Gastroesophageal sphincter (tissue), 3 donors: Measurements from ENCODE around the gene SLC8A1.

Experiments used
- CTCF ChIP-seq, 4 experiments: fragments of 200-600 bp in 2 of 4; fragments of 450-650 bp in 2 of 4; sonication (generic) in 1 of 4; IDR thresholded peaks; one replicate each; pipeline ENCODE4 v1.5.1; 2017 to 2019; ENCODE audit warnings: antibody characterized with exemption in 4 of 4, mild to moderate bottlenecking in 2 of 4, moderate library complexity in 2 of 4
- EP300 ChIP-seq: sonication (generic); formaldehyde crosslinking; IDR thresholded peaks from one replicate; pipeline ENCODE4 v1.6.1; 2017; ENCODE audit warnings: antibody characterized with exemption, mild to moderate bottlenecking
- POLR2A ChIP-seq, 2 donors: fragments of 450-650 bp; IDR thresholded peaks; one replicate each; pipeline ENCODE4 v1.6.1; 2017; ENCODE audit warnings: antibody characterized with exemption in 2 of 2, mild to moderate bottlenecking in 2 of 2, moderate library complexity in 1 of 2

DNA sequence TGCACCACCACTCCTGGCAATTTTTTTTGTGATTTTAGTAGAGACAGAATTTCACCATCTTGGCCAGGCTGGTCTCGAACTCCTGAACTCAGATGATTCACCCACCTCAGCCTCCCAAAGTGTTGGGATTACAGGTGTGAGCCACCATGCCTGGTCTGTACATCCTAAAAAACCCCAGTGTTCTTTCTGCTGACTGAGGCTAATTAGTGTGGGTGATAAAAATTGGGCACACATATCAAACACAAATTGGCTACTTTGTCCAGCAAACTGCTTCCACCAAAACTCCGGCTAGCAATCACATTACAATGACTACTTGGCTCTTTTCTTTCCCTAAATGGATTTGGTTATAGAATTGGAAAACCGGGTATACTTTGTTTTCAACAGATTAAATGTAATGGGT, 153.9 kb downstream of the SLC8A1 start:
- TF ChIP-seq CTCF (IDR thresholded peaks at IDR 0.05) (no peak), POLR2A (IDR thresholded peaks at IDR 0.05) (no peak), EP300 (no peak)
